HepG2 (cell line): ENCODE data around the gene TLR5. TPM values are rescaled to one million over a fixed set of nuclear protein-coding genes. Genes with fewer than 3 reads are reported as not detected.

Experiments
- ATM ChIP-seq: fragments of 450-650 bp; IDR thresholded peaks from 2 replicates; pipeline ENCODE4 v1.7.1; 2017; ENCODE audit warnings: mild to moderate bottlenecking, borderline replicate concordance
- CHD4 ChIP-seq: fragments of 200-600 bp; sonication (generic); IDR thresholded peaks from 2 replicates; pipeline ENCODE4 v1.7.0; 2017; ENCODE audit warnings: mild to moderate bottlenecking, low read length, borderline replicate concordance
- HNRNPH1 ChIP-seq: fragments of 200-400 bp; formaldehyde crosslinking; optimal IDR thresholded peaks from 2 replicates; pipeline ENCODE3; 2017; ENCODE audit warnings: mild to moderate bottlenecking, low read depth, low read length
- MED13 ChIP-seq: sonication (generic); formaldehyde crosslinking; IDR thresholded peaks from 2 replicates; pipeline ENCODE4 v1.5.0; 2020; ENCODE audit warnings: missing genetic modification reagents
- MEF2D ChIP-seq: sonication (generic); formaldehyde crosslinking; IDR thresholded peaks from 2 replicates; pipeline ENCODE4 v1.5.1; 2020; ENCODE audit warnings: mild to moderate bottlenecking, missing genetic modification reagents
- MTA3 ChIP-seq: sonication (generic); formaldehyde crosslinking; IDR thresholded peaks from 2 replicates; pipeline ENCODE4 v1.4.0; 2020; ENCODE audit warnings: missing genetic modification reagents
- RARA ChIP-seq: IDR thresholded peaks from 2 replicates; pipeline ENCODE4 v1.6.1; 2016; ENCODE audit warnings: missing genetic modification reagents, missing compliant biosample characterization
- TCF7 ChIP-seq: sonication (generic); IDR thresholded peaks from 2 replicates; pipeline ENCODE4 v1.6.1; 2016; ENCODE audit warnings: antibody characterized with exemption, low read depth
- THAP7 ChIP-seq: sonication (generic); formaldehyde crosslinking; IDR thresholded peaks from 2 replicates; pipeline ENCODE4 v1.8.1; 2023; ENCODE audit warnings: mild to moderate bottlenecking, missing genetic modification reagents
- U2AF2 ChIP-seq: fragments of 200-400 bp; formaldehyde crosslinking; IDR thresholded peaks from 2 replicates; pipeline ENCODE4 v1.6.1; 2017; ENCODE audit warnings: low read depth, mild to moderate bottlenecking, low read length
- ZFP62 ChIP-seq: sonication (generic); formaldehyde crosslinking; IDR thresholded peaks from 2 replicates; pipeline ENCODE4 v1.4.0; 2020; ENCODE audit warnings: missing genetic modification reagents
- ZFY ChIP-seq: sonication (generic); formaldehyde crosslinking; IDR thresholded peaks from 2 replicates; pipeline ENCODE4 v1.4.0; 2020; ENCODE audit warnings: missing genetic modification reagents
- ZNF235 ChIP-seq: sonication (generic); formaldehyde crosslinking; IDR thresholded peaks from 2 replicates; pipeline ENCODE4 v1.8.1; 2023; ENCODE audit warnings: mild to moderate bottlenecking, missing genetic modification reagents, borderline replicate concordance
- ZNF24 ChIP-seq: fragments of 450-650 bp; IDR thresholded peaks from 2 replicates; pipeline ENCODE4 v1.6.1; 2017; ENCODE audit warnings: antibody characterized with exemption, mild to moderate bottlenecking
- ZNF383 ChIP-seq: sonication (generic); formaldehyde crosslinking; IDR thresholded peaks from 2 replicates; pipeline ENCODE4 v1.4.0; 2020; ENCODE audit warnings: missing genetic modification reagents, mild to moderate bottlenecking, borderline replicate concordance
- ZNF451 ChIP-seq: sonication (generic); formaldehyde crosslinking; IDR thresholded peaks from 2 replicates; pipeline ENCODE4 v1.5.0; 2020; ENCODE audit warnings: mild to moderate bottlenecking, missing genetic modification reagents
- ZNF503 ChIP-seq: sonication (generic); formaldehyde crosslinking; IDR thresholded peaks from 2 replicates; pipeline ENCODE4 v1.4.0; 2020; ENCODE audit warnings: missing genetic modification reagents
- ZNF644 ChIP-seq: IDR thresholded peaks from 2 replicates; pipeline ENCODE4 v1.6.1; 2016; ENCODE audit warnings: low read depth
- polyA plus RNA-seq, 8 experiments: library from polyadenylated mRNA; depleted of rRNA in 3 of 8; stranded (reverse) in 7 of 8; unstranded in 1 of 8; fragments of >200 nt; fragmentation: Illumina TruSeq in 4 of 8; extraction: Trizol in 4 of 8; gene quantifications; 2 replicates each; pipeline versions ENCODE4 v1.2.1 to v1.2.3, GENCODE V29; 2011 to 2016; ENCODE audit warnings: low read depth in 4 of 8, missing spikeins in 1 of 8, mixed read lengths in 1 of 8; ENCODE audit not compliant: insufficient read depth in 1 of 8
- total RNA-seq, 5 experiments: library from RNA; depleted of rRNA; stranded (reverse); fragments of >200 nt; fragmentation: Illumina TruSeq; extraction: Trizol; gene quantifications; 2 replicates each; pipeline ENCODE4 v1.2.3, GENCODE V29; 2016; ENCODE audit warnings: low read depth in 1 of 5
- TF ChIP-seq, protein P1 (sequence below): IDR thresholded peaks from 2 replicates; pipeline ENCODE4 v1.6.1; 2018; ENCODE audit warnings: missing genetic modification reagents, mild to moderate bottlenecking, missing compliant biosample characterization
- TF ChIP-seq, protein P2 (sequence below): sonication (generic); formaldehyde crosslinking; IDR thresholded peaks from 2 replicates; pipeline ENCODE4 v1.4.0; 2020; ENCODE audit warnings: mild to moderate bottlenecking, missing genetic modification reagents
- TF ChIP-seq, protein P3 (sequence below): sonication (generic); formaldehyde crosslinking; IDR thresholded peaks from 2 replicates; pipeline ENCODE4 v1.4.0; 2020; ENCODE audit warnings: mild to moderate bottlenecking, missing genetic modification reagents
- TF ChIP-seq, protein P4 (sequence below): sonication (generic); formaldehyde crosslinking; IDR thresholded peaks from 2 replicates; pipeline ENCODE4 v1.5.0; 2020; ENCODE audit warnings: missing genetic modification reagents, mild to moderate bottlenecking, borderline replicate concordance

The TLR5 gene
- total and polyA plus RNA-seq, 2 of the 13 experiments (the other 11 are each of a cell fraction or from before 2014, with no cell fraction given) = not detected

DNA sequence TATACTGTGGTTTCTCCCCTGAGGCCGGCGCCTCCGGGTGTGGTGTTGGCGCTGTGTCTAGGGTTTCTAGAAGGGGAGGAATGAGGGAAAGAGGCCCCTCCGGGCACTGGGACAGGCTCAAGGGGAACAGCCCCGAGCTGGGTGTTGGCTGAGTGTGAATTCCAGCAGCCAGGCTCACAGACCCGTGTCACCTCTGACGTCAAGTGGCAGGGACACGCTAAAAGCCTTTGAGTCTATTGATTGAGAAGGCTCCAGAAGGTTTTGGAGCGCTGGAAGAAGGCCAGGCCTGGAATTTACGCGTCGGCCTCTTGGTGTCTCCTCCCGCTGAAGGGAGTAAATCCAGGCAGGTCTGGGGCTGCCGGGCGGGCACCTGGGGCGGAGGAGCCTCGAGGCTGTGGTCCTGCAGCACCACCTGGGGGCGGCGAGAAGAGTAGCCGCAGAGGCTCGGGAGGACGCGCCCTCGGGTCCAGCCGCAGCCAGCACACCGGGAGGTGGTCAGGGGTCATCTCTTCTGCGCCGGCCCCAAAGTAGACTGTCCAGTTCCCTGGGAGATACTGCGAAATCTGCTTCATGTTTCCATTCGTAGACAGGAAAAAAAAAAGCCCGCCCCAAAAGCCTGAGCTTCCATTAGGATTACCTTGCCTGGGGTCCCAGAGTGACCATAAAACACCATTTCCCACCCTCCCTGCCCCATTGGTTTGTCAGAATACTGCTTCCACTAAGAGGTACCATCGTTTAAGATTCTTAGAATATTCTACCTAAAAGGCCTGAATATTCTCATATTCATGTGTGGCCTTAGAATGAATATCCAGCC, 61.7 kb downstream of the TLR5 start (continued):
- TF ChIP-seq THAP7 (CRISPR knock-in tag) = no peak
- TF ChIP-seq ZNF235 (CRISPR knock-in tag) = no peak
- TF ChIP-seq ZNF451 (CRISPR knock-in tag) = no peak
- 0 out of 2 replicates have a peak, but pooled peaks have one; percentile 27 for TF ChIP-seq RARA (CRISPR knock-in tag)
- TF ChIP-seq, protein P1, sequence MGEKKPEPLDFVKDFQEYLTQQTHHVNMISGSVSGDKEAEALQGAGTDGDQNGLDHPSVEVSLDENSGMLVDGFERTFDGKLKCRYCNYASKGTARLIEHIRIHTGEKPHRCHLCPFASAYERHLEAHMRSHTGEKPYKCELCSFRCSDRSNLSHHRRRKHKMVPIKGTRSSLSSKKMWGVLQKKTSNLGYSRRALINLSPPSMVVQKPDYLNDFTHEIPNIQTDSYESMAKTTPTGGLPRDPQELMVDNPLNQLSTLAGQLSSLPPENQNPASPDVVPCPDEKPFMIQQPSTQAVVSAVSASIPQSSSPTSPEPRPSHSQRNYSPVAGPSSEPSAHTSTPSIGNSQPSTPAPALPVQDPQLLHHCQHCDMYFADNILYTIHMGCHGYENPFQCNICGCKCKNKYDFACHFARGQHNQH (CRISPR knock-in tag) = 0 out of 2 replicates have a peak, but pooled peaks have one; percentile 47
- TF ChIP-seq U2AF2 = no peak
- TF ChIP-seq, protein P2, sequence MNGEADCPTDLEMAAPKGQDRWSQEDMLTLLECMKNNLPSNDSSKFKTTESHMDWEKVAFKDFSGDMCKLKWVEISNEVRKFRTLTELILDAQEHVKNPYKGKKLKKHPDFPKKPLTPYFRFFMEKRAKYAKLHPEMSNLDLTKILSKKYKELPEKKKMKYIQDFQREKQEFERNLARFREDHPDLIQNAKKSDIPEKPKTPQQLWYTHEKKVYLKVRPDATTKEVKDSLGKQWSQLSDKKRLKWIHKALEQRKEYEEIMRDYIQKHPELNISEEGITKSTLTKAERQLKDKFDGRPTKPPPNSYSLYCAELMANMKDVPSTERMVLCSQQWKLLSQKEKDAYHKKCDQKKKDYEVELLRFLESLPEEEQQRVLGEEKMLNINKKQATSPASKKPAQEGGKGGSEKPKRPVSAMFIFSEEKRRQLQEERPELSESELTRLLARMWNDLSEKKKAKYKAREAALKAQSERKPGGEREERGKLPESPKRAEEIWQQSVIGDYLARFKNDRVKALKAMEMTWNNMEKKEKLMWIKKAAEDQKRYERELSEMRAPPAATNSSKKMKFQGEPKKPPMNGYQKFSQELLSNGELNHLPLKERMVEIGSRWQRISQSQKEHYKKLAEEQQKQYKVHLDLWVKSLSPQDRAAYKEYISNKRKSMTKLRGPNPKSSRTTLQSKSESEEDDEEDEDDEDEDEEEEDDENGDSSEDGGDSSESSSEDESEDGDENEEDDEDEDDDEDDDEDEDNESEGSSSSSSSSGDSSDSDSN = peak; percentile 59
- TF ChIP-seq ZFP62 (CRISPR knock-in tag) = no peak
- TF ChIP-seq, protein P3, sequence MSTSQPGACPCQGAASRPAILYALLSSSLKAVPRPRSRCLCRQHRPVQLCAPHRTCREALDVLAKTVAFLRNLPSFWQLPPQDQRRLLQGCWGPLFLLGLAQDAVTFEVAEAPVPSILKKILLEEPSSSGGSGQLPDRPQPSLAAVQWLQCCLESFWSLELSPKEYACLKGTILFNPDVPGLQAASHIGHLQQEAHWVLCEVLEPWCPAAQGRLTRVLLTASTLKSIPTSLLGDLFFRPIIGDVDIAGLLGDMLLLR (CRISPR knock-in tag) = no peak
- 0 out of 2 replicates have a peak, but pooled peaks have one; percentile 27 for TF ChIP-seq MEF2D (CRISPR knock-in tag)
- TF ChIP-seq ZNF503 (CRISPR knock-in tag) = no peak
- no peak for TF ChIP-seq CHD4
- no peak for TF ChIP-seq TCF7
- TF ChIP-seq ATM = no peak
- TF ChIP-seq ZNF383 (CRISPR knock-in tag) = no peak
- TF ChIP-seq ZNF644 (CRISPR knock-in tag) = no peak
- TF ChIP-seq, protein P4, sequence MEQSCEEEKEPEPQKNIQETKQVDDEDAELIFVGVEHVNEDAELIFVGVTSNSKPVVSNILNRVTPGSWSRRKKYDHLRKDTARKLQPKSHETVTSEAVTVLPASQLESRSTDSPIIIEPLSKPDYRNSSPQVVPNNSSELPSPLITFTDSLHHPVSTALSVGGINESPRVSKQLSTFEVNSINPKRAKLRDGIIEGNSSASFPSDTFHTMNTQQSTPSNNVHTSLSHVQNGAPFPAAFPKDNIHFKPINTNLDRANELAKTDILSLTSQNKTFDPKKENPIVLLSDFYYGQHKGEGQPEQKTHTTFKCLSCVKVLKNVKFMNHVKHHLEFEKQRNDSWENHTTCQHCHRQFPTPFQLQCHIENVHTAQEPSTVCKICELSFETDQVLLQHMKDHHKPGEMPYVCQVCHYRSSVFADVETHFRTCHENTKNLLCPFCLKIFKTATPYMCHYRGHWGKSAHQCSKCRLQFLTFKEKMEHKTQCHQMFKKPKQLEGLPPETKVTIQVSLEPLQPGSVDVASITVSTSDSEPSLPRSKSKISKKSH = peak; percentile 23; the same call in 1 of the 2 replicates
- no peak for TF ChIP-seq HNRNPH1
- TF ChIP-seq ZNF24 = no peak
- TF ChIP-seq MED13 (CRISPR knock-in tag) = no peak
- TF ChIP-seq ZFY (CRISPR knock-in tag) = peak; percentile 51; the same call in 1 of the 2 replicates
- TF ChIP-seq MTA3 (CRISPR knock-in tag) = no peak
